H1 (cell line): ENCODE results near the gene TEX28. TPM values are rescaled to one million over a fixed set of nuclear protein-coding genes. Genes with fewer than 3 reads are reported as not detected.

Experiments
- CTCF ChIA-PET: fragments of 300-600 bp; sonication (Branson Sonifier 250); formaldehyde crosslinking; loops from one replicate; lab custom pipeline; 2021; ENCODE audit not compliant: partially characterized antibody; lab: Charles Lee
- POLR2A ChIA-PET: fragments of 300-600 bp; sonication (Branson Sonifier 250); formaldehyde crosslinking; loops from one replicate; lab custom pipeline; 2021; ENCODE audit warnings: inconsistent platforms; ENCODE audit not compliant: partially characterized antibody; lab: Charles Lee
- DNase-seq, 2 experiments: peaks; one replicate each; pipeline versions ENCODE4 v3.0.0 to v3.0.0-alpha.2; 2010 to 2022; ENCODE audit warnings: low spot score in 2 of 2, low read depth in 1 of 2, mixed read lengths in 1 of 2
- FAIRE-seq: peaks from 2 replicates; lab custom pipeline; 2011; peaks lifted over from hg19 to GRCh38; lab: Jason Lieb, UNC
- H2AFZ ChIP-seq: 2 replicates; pipeline ENCODE4 v1.8.1; 2012; ENCODE audit warnings: low read length, inconsistent platforms
- H2AK5ac ChIP-seq: 2 replicates; pipeline ENCODE4 v1.6.1; 2013; ENCODE audit warnings: low read depth, low read length
- H2BK120ac ChIP-seq: replicated peaks from 2 replicates; pipeline ENCODE3; 2013; ENCODE audit warnings: low read depth, low read length, inconsistent platforms
- H2BK12ac ChIP-seq: 2 replicates; pipeline ENCODE4 v1.6.1; 2013; ENCODE audit warnings: low read depth, low read length
- H2BK15ac ChIP-seq: 2 replicates; pipeline ENCODE4 v1.6.1; 2013; ENCODE audit warnings: low read length
- H2BK20ac ChIP-seq: 2 replicates; pipeline ENCODE4 v1.6.1; 2013; ENCODE audit warnings: low read length
- H2BK5ac ChIP-seq: 2 replicates; pipeline ENCODE4 v1.6.1; 2013; ENCODE audit warnings: low read depth, low read length
- H3K14ac ChIP-seq: 2 replicates; pipeline ENCODE4 v1.6.1; 2013; ENCODE audit warnings: inconsistent platforms; ENCODE audit not compliant: insufficient read length
- H3K18ac ChIP-seq: 2 replicates; pipeline ENCODE4 v1.6.1; 2013; ENCODE audit warnings: low read length; ENCODE audit errors: extremely low read depth
- H3K23ac ChIP-seq: 2 replicates; pipeline ENCODE4 v1.6.1; 2013; ENCODE audit warnings: inconsistent platforms; ENCODE audit not compliant: insufficient read length
- H3K23me2 ChIP-seq: 2 replicates; pipeline ENCODE4 v1.6.1; 2013; ENCODE audit warnings: low read depth, low read length
- H3K27ac ChIP-seq: 2 replicates; pipeline ENCODE4 v1.6.1; 2011; ENCODE audit warnings: low read depth, low read length, inconsistent platforms
- H3K27me3 ChIP-seq, 4 experiments: replicated peaks in 1 of 4; 1 replicate in 1 of 4; 2 replicates in 3 of 4; pipeline versions ENCODE4 v1.6.1 to v1.8.1; 2011 to 2013; ENCODE audit warnings: low read length in 3 of 4, mild to moderate bottlenecking in 3 of 4, inconsistent platforms in 2 of 4, mixed read lengths in 2 of 4, moderate library complexity in 1 of 4; ENCODE audit not compliant: control insufficient read depth in 3 of 4, insufficient read depth in 3 of 4; ENCODE audit errors: extremely low read depth in 1 of 4
- H3K36me3 ChIP-seq, 4 experiments: 2 replicates each; pipeline versions ENCODE4 v1.6.1 to v1.8.1; 2011 to 2013; ENCODE audit warnings: mild to moderate bottlenecking in 4 of 4, low read length in 3 of 4, moderate library complexity in 2 of 4, control low read depth in 1 of 4, inconsistent platforms in 1 of 4; ENCODE audit not compliant: insufficient read depth in 4 of 4, control insufficient read depth in 2 of 4
- H3K4ac ChIP-seq: replicated peaks from 2 replicates; pipeline ENCODE3; 2013; ENCODE audit warnings: low read length, low read depth, mixed read lengths, inconsistent platforms; ENCODE audit not compliant: insufficient read length
- H3K4me1 ChIP-seq, 4 experiments: replicated peaks in 1 of 4; 1 replicate in 1 of 4; 2 replicates in 3 of 4; pipeline versions ENCODE4 v1.6.1 to v1.8.1; 2011 to 2013; ENCODE audit warnings: low read length in 3 of 4, inconsistent platforms in 2 of 4, mixed read lengths in 1 of 4; ENCODE audit not compliant: insufficient read depth in 4 of 4, control insufficient read depth in 3 of 4
- H3K4me2 ChIP-seq, 2 experiments: 2 replicates each; pipeline versions ENCODE4 v1.6.1 to v1.8.1; 2011 to 2013; ENCODE audit warnings: low read depth in 2 of 2, low read length in 2 of 2, control low read depth in 1 of 2, inconsistent platforms in 1 of 2, mild to moderate bottlenecking in 1 of 2; ENCODE audit not compliant: insufficient read depth in 1 of 2
- H3K4me3 ChIP-seq, 4 experiments: fragments of 200-600, 300-600 bp in 1 of 4; sonication (generic), shearing (Covaris generic), sonication (Bioruptor Twin) in 1 of 4; 2 replicates each; pipeline versions ENCODE4 v1.5.1 to v1.8.1; 2011 to 2016; ENCODE audit warnings: low read length in 4 of 4, low read depth in 3 of 4, control low read depth in 2 of 4, inconsistent platforms in 2 of 4, mild to moderate bottlenecking in 2 of 4, mixed read lengths in 1 of 4, moderate library complexity in 1 of 4; ENCODE audit not compliant: insufficient read depth in 2 of 4; ENCODE audit errors: extremely low read depth in 1 of 4
- H3K56ac ChIP-seq: replicated peaks from 2 replicates; pipeline ENCODE3; 2013; ENCODE audit warnings: low read depth, mild to moderate bottlenecking, mixed read lengths, low read length, inconsistent platforms; ENCODE audit not compliant: insufficient read length
- H3K79me1 ChIP-seq: 2 replicates; pipeline ENCODE4 v1.6.1; 2013; ENCODE audit warnings: low read depth, low read length, control low read depth
- H3K79me2 ChIP-seq, 2 experiments: 2 replicates each; pipeline versions ENCODE4 v1.6.1 to v1.8.1; 2012 to 2013; ENCODE audit warnings: low read length in 2 of 2, mild to moderate bottlenecking in 2 of 2, inconsistent platforms in 1 of 2; ENCODE audit not compliant: insufficient read depth in 2 of 2, control insufficient read depth in 1 of 2
- H3K9ac ChIP-seq, 4 experiments: replicated peaks in 1 of 4; 1 replicate in 1 of 4; 2 replicates in 3 of 4; pipeline versions ENCODE4 v1.6.1 to v1.8.1; 2011 to 2013; ENCODE audit warnings: low read depth in 3 of 4, low read length in 3 of 4, control low read depth in 2 of 4, mild to moderate bottlenecking in 2 of 4, moderate library complexity in 2 of 4, inconsistent platforms in 1 of 4; ENCODE audit errors: extremely low read depth in 1 of 4
- H3K9me3 ChIP-seq, 2 experiments: 2 replicates each; pipeline versions ENCODE4 v1.6.1 to v1.8.1; 2012 to 2013; ENCODE audit warnings: mild to moderate bottlenecking in 2 of 2, moderate library complexity in 2 of 2, control low read depth in 1 of 2, inconsistent platforms in 1 of 2, low read depth in 1 of 2, low read length in 1 of 2, mixed read lengths in 1 of 2; ENCODE audit not compliant: insufficient read depth in 2 of 2
- H4K20me1 ChIP-seq, 2 experiments: replicated peaks in 1 of 2; 2 replicates each; pipeline versions ENCODE3 to v1.8.1; 2011 to 2013; ENCODE audit warnings: inconsistent platforms in 2 of 2, low read length in 2 of 2, mild to moderate bottlenecking in 1 of 2; ENCODE audit not compliant: insufficient read depth in 2 of 2, control insufficient read depth in 1 of 2
- H4K5ac ChIP-seq: 2 replicates; pipeline ENCODE4 v1.6.1; 2013; ENCODE audit warnings: low read length, low read depth, mixed read lengths, inconsistent platforms; ENCODE audit not compliant: insufficient read length
- H4K8ac ChIP-seq: 2 replicates; pipeline ENCODE4 v1.8.0; 2013; ENCODE audit warnings: mild to moderate bottlenecking, moderate library complexity, low read length, inconsistent platforms; ENCODE audit not compliant: insufficient read depth; ENCODE audit errors: extremely low read depth
- H4K91ac ChIP-seq: replicated peaks from 2 replicates; pipeline ENCODE3; 2013; ENCODE audit warnings: low read length, mixed read lengths, inconsistent platforms; ENCODE audit not compliant: insufficient read length
- EGR1 ChIP-seq: IDR thresholded peaks from 2 replicates; pipeline ENCODE4 v1.6.1; 2011; ENCODE audit warnings: low read depth, low read length, borderline replicate concordance
- HDAC2 ChIP-seq, 2 experiments: fragments of 300-600 bp in 1 of 2; sonication (generic) in 1 of 2; IDR thresholded peaks; 2 replicates each; pipeline ENCODE4 v1.6.1; 2011 to 2012; ENCODE audit warnings: low read depth in 2 of 2, low read length in 2 of 2, mild to moderate bottlenecking in 2 of 2, moderate library complexity in 2 of 2, borderline replicate concordance in 1 of 2, inconsistent platforms in 1 of 2
- JUN ChIP-seq: IDR thresholded peaks from 2 replicates; pipeline ENCODE4 v1.6.1; 2011; ENCODE audit warnings: low read depth, mild to moderate bottlenecking, improper control_type of control experiment, low read length
- SP4 ChIP-seq: IDR thresholded peaks from 2 replicates; pipeline ENCODE4 v1.6.1; 2012; ENCODE audit warnings: low read length, inconsistent platforms
- SRF ChIP-seq: IDR thresholded peaks from 2 replicates; pipeline ENCODE4 v1.6.1; 2011; ENCODE audit warnings: mild to moderate bottlenecking, low read depth, low read length, moderate library complexity
- TAF7 ChIP-seq: optimal IDR thresholded peaks from 2 replicates; pipeline ENCODE3; 2011; ENCODE audit warnings: low read depth, mild to moderate bottlenecking, inconsistent platforms, low read length, moderate library complexity, borderline replicate concordance
- WGBS, 2 experiments: shearing (Covaris generic) in 1 of 2; methylation state at CpG; one replicate each; pipeline versions ENCODE4 v1.1.6 to v1.1.7; 2013 to 2015; ENCODE audit warnings: low lambda C conversion rate in 2 of 2, mixed read lengths in 2 of 2, inconsistent platforms in 1 of 2, low coverage in 1 of 2, missing lambda C conversion rate in 1 of 2; ENCODE audit not compliant: insufficient replicate concordance in 2 of 2, insufficient coverage in 1 of 2, insufficient read length in 1 of 2; ENCODE audit errors: extremely low coverage in 1 of 2, missing lambda C conversion rate in 1 of 2; 5-methylcytosine and 5-hydroxymethylcytosine counted together
- polyA plus RNA-seq, 7 experiments: library from polyadenylated mRNA; depleted of rRNA in 3 of 7; stranded (reverse) in 5 of 7; unstranded in 2 of 7; fragments of >200 nt in 5 of 7; fragments of 200-250 nt in 2 of 7; gene quantifications; 1 replicate in 5 of 7; 2 replicates in 1 of 7; 4 replicates in 1 of 7; pipeline versions ENCODE4 v1.2.1 to v1.2.3, GENCODE V29; 2011 to 2013; ENCODE audit warnings: missing spikeins in 2 of 7, mixed read lengths in 2 of 7
- total RNA-seq: library from RNA; stranded (reverse); fragmentation: NEBNext Ultra II Directional; extraction: Animal tissue kit (Norgen Biotek cat#: 25700); gene quantifications from 2 replicates; pipeline ENCODE4 v1.2.1, GENCODE V29; 2021

TEX28 gene
- total and polyA plus RNA-seq, 2 of the 8 experiments (the other 6 are each of a cell fraction or from before 2014, with no cell fraction given), result not detected

GRCh38 chrX:154312116-154312515 is 17.2 kb upstream of the TEX28 start:
- no peak for DNase-seq
- Histone ChIP-seq H2BK12ac (no peak overlapping the region), H3K79me1 (no peaks in the 10 kb centered on the region), H3K4me2 (no peak overlapping the region), H3K36me3 (no peaks in the 10 kb centered on the region), H3K23me2 (no peaks in the 10 kb centered on the region), H3K4me1 (no peaks in the 10 kb centered on the region), H2BK15ac (no peak overlapping the region), H4K8ac (no peak overlapping the region), H3K14ac (no peak overlapping the region), H2AFZ (no peak overlapping the region), H2AK5ac (no peak overlapping the region), H2BK120ac (no peak overlapping the region), H3K79me2 (no peaks in the 10 kb centered on the region), H3K4ac (no peak overlapping the region)
- CTCF ChIA-PET, result interaction anchor here (1.1 kb wide), 1 partner anchor 9 kb away, joined by 4 read pairs; no protein-coding TSS in a partner anchor
- TF ChIP-seq SRF (no peak), SP4 (no peak), HDAC2 (IDR thresholded peaks at IDR 0.05; ENCODE audit: borderline replicate concordance in 1 of 2, low read depth in 2 of 2, low read length in 2 of 2) (no peak), JUN (no peak), EGR1 (no peak), TAF7 (no peak)
- TF ChIP-seq, all 59 proteins: peak for 0
- no peak overlapping the region for H3K18ac ChIP-seq
- no peak overlapping the region for H4K91ac ChIP-seq
- H2BK20ac ChIP-seq, result no peak overlapping the region
- no peak overlapping the region for H3K9ac ChIP-seq
- POLR2A ChIA-PET, result no interaction called here
- H3K27ac ChIP-seq, result no peak overlapping the region
- H4K20me1 ChIP-seq, result no peaks in the 10 kb centered on the region
- no peak overlapping the region for H4K5ac ChIP-seq
- H3K4me3 ChIP-seq, result no peak overlapping the region
- 92% methylated on average over 4 of the region's 7 CpGs; no CpG with 5 or more reads in 1 of the 2 experiments for WGBS, 2 experiments
- FAIRE-seq, result no peak
- no peak overlapping the region for H3K56ac ChIP-seq
- no peak overlapping the region for H3K23ac ChIP-seq
- no peaks in the 10 kb centered on the region for H3K9me3 ChIP-seq
- H2BK5ac ChIP-seq, result no peak overlapping the region
- no peaks in the 10 kb centered on the region for H3K27me3 ChIP-seq
